ENCODE results near the gene PLA2G15.
A peak's percentile ranks its signal among the peaks of the same experiment; 100 is the strongest.

The PLA2G15 gene

DNA sequence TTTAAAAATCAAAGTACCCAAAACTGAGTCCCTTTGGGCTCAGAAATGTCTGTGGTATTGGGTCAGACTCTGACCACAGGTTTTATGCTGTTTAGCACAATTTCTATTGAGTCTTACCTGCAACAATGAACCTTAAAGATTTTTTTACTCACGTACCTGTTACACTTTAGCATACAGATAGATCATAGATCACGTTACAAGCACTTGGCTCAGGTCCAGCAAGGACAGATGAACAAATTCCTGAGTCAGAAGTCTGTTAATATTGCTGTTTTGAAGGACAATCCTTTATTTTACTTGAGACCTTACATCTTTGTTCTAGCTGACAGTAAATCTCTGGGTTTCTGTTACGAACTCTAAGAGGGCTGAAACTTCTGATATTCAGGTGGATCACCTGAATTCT, 52.7 kb downstream of the PLA2G15 start:
- DNase-seq = no peak

- DNase-seq = no peak
These were observed 53.1 kb downstream of the PLA2G15 start for GRCh38 chr16:68298312-68298711.

GRCh38 chr16:68298907-68299561, 53.9 kb downstream of the PLA2G15 start:
- peak in 7 of 56 donors; percentile 2 to 15 (median 6) for DNase-seq

GRCh38 chr16:68299571-68300453, 54.6 kb downstream of the PLA2G15 start:
- DNase-seq = no peak

GRCh38 chr16:68300734-68301459, 55.7 kb downstream of the PLA2G15 start:
- DNase-seq = no peak

DNA sequence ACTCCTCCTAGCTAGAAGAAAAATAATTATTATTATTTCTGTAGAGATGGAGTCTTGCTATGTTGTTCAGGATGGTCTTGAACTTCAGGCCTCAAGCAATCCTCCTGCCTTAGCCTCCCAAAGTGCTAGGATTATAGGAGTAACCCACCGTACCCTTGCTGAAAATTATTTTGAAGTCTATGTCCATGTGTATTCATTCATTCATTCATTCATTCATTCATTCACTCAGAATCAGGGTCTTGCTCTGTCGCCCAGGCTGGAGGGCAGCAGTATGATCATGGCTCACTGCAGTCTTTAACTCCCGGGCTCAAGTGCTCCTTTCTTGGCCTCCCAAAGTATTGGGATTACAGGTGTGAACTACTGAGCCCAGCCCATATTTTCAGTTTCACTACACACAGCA, 61.5 kb downstream of the PLA2G15 start:
- DNase-seq = no peak

DNA sequence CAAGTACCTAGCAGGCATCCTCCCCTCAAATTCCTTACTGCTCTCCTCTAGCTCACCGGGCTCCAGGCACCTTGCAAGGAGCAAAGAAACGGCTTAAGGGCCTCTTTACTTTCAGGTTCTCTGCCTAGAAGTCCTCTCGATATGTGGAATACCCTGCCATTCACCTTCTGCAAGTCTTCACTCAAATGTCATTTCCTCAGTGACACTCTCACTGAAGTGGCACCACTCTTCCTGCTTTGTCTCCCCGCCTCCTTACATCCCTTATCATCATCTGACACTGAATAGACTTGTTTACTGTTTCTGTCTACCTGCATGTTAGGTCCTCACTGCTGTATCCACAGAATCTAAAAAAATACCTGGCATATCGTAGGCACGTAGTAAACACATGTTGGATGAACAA, 64.6 kb downstream of the PLA2G15 start:
- DNase-seq = no peak

GRCh38 chr16:68310437-68310773, 65.2 kb downstream of the PLA2G15 start:
- peak in 4 of 56 donors; percentile 50 to 54 (median 54) for DNase-seq

Data from amygdala (tissue), 56 donors.